C4-2B (cell line): ENCODE data around the gene HECTD3.
A peak's percentile ranks its signal among the peaks of the same experiment; 100 is the strongest.
"Not testable (repeated sequence)": the region's sequence is repeated elsewhere in the genome, so short reads cannot be mapped to it uniquely, and the experiment has no call there.

ENCODE experiments used
- H3K27ac ChIP-seq: fragments of 450-650 bp; 2 replicates; pipeline ENCODE4 v1.5.1; 2017
- CTCF ChIP-seq: fragments of 450-650 bp; conservative IDR thresholded peaks from 2 replicates; pipeline ENCODE4 v1.5.1; 2017; ENCODE audit warnings: mild to moderate bottlenecking
- ZFX ChIP-seq: fragments of 450-650 bp; IDR thresholded peaks from 2 replicates; pipeline ENCODE4 v1.6.1; 2017

Gene HECTD3

DNA sequence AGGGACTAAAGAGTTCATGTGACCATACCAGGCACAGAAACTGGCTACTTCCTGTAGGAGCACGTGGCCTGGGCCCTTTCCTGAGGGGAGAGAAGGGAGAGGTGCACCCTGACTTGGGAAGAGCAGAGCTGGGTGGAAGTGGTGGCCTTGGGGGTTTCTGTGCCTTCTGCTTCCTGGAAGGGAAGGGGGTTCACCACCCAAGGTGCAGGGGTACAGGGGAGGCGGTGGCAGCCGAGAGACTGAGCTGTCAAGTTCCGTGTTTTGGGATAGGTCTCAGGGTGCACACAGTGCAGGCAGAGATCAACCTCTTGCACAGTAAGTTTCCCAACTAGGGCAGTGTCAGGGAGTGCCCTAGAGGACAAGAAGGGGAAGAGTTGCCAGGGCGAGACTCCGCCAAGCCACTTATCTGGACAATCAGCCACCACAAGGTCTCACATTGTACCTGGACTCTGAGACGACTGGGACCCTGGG lies 10.1 kb downstream of the HECTD3 start:
- TF ChIP-seq CTCF = no peak
- no peak for TF ChIP-seq ZFX
- H3K27ac ChIP-seq = no peak overlapping the region

GRCh38 chr1:44999232-44999631 lies 11.9 kb downstream of the HECTD3 start:
- TF ChIP-seq ZFX (no peak), CTCF (no peak)
- H3K27ac ChIP-seq = no peak overlapping the region

- TF ChIP-seq ZFX (no peak), CTCF (no peak)
- H3K27ac ChIP-seq = no peak overlapping the region
Measured at GRCh38 chr1:44995467-44996238, 15.5 kb downstream of the HECTD3 start.

GRCh38 chr1:44994309-44994898 lies 16.7 kb downstream of the HECTD3 start:
- TF ChIP-seq CTCF = no peak
- TF ChIP-seq ZFX = no peak
- no peak overlapping the region for H3K27ac ChIP-seq

DNA sequence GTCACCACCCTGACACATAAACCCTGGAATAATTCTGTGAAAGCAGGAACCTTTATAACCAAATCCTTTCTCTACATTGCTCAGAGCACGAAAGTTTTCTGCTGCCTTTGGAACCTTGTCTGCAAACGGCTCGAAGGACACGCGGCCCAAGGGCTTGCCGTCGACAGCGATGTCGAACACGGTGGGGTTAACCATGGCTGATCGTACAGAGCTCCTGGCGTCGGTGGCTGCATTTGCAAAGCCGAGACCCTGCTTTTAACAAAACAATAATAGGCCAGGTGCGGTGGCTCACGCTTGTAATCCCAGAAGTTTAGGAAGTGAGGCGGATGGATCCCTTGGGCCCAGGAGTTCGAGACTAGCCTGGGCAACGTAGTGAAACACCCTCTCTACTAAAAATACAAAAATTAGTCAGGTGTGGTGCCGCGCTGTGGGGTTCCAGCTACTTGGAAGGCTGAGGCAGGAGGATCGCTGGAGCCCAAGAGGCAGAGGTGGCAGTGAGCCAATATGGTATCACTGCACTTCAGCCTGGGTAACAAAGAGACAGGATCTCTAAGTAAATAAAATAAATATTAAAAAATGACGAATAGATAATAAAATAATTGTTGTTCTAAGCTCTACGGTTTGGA lies 22.5 kb downstream of the HECTD3 start:
- no peak overlapping the region for H3K27ac ChIP-seq
- no peak for TF ChIP-seq ZFX
- TF ChIP-seq CTCF = no peak

DNA sequence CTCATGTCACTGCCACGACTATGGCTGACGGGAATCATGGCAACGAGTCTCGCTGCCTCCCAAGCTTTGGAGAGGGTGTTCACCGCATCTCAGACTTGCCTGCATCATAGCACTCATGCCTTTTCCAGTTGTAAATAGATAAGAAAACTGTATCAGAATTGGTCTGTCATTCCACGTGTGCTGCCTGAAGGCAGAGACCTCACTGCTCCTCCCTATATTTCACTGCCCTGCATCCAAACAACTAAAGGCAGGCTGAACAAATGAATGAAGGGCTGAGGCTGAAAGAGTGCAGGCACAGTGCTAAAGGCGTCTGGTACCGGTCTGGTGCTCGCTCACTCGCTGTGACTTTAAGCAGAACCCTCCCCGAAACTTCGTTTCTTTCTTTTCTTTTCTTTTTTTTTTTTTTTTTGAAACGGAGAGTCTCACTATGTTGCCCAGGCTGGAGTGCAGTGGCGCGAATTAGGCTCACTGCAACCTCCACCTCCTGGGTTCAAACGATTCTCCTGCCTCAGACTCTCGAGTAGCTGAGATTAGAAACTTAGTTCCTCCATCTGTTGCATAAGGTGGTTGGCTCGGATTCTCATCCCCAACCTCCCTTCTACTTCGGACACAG lies 25.3 kb downstream of the HECTD3 start:
- no peak for TF ChIP-seq CTCF
- no peak for TF ChIP-seq ZFX
- H3K27ac ChIP-seq = peak overlapping the region; percentile 86

DNA sequence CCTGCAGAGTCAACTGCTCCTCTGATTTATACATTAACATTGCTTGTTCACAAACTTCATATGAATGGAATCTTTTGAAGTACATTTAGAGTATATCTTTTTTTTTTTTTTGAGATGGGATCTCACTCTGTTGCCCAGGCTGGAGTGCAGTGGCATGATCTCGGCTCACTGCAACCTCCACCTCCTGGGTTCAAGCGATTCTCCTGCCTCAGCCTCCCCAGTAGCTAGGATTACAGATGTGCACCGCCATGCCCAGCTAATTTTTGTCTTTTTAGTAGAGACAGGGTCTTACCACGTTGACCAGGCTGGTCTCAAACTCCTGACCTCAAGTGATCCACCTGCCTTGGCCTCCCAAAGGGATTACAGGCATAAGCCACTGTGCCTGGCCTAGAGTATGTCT lies 33.8 kb downstream of the HECTD3 start:
- not testable (repeated sequence) for H3K27ac ChIP-seq
